ENCODE measurements around the gene AXIN1. TPM values are rescaled to one million over a fixed set of nuclear protein-coding genes. Genes with fewer than 3 reads are reported as not detected.

The AXIN1 gene
- total RNA-seq, 1 experiment from 2014 or later = 32.7 TPM

- Histone ChIP-seq H3K4me3 (ENCODE audit: low read depth, low read length, poor library complexity, severe bottlenecking) (no peak overlapping the region), H3K27ac (ENCODE audit: low read depth, low read length, poor library complexity, severe bottlenecking) (no peak overlapping the region), H3K27me3 (replicated peaks; ENCODE audit: insufficient read depth, low read depth, low read length, poor library complexity) (no peaks in the 10 kb centered on the region), H3K4me1 (ENCODE audit: insufficient read depth, low read length, poor library complexity, severe bottlenecking) (no peaks in the 10 kb centered on the region), H3K36me3 (ENCODE audit: insufficient read depth, low read length, poor library complexity, severe bottlenecking) (no peaks in the 10 kb centered on the region), H3K9me3 (ENCODE audit: low read depth, low read length, poor library complexity, severe bottlenecking) (no peaks in the 10 kb centered on the region)
- POLR2A ChIA-PET (ENCODE audit: low non-redundant PET) = no interaction called here
- intact Hi-C loops (cut with micrococcal nuclease; ENCODE audit: unreplicated experiment) = no loop called here
- CTCF ChIA-PET = no interaction called here
- no TSS peak for BruUV-seq (replicated peaks)
- no peak for DNase-seq (ENCODE audit: low spot score)
- TF ChIP-seq CTCF (conservative IDR thresholded peaks at IDR 0.05; ENCODE audit: low read depth, low read length) = no peak
- no peak for TF ChIP-seq EZH2 (IDR thresholded peaks at IDR 0.05; ENCODE audit: borderline replicate concordance, low read depth, low read length, poor library complexity, severe bottlenecking)
Measured at GRCh38 chr16:297832-298231, 54.7 kb downstream of the AXIN1 start.

GRCh38 chr16:296806-297510, 55.6 kb downstream of the AXIN1 start:
- H3K36me3 ChIP-seq (ENCODE audit: insufficient read depth, low read length, poor library complexity, severe bottlenecking) = no peaks in the 10 kb centered on the region
- POLR2A ChIA-PET (ENCODE audit: low non-redundant PET) = no interaction called here
- BruUV-seq (replicated peaks) = no TSS peak
- CTCF ChIA-PET = no interaction called here
- intact Hi-C loops (cut with micrococcal nuclease; ENCODE audit: unreplicated experiment) = no loop called here
- DNase-seq (ENCODE audit: low spot score) = no peak
- no peak for TF ChIP-seq EZH2 (IDR thresholded peaks at IDR 0.05; ENCODE audit: borderline replicate concordance, low read depth, low read length, poor library complexity, severe bottlenecking)
- TF ChIP-seq CTCF (conservative IDR thresholded peaks at IDR 0.05; ENCODE audit: low read depth, low read length) = no peak
- no peaks in the 10 kb centered on the region for H3K9me3 ChIP-seq (ENCODE audit: low read depth, low read length, poor library complexity, severe bottlenecking)
- H3K4me1 ChIP-seq (ENCODE audit: insufficient read depth, low read length, poor library complexity, severe bottlenecking) = no peaks in the 10 kb centered on the region
- no peak overlapping the region for H3K27ac ChIP-seq (ENCODE audit: low read depth, low read length, poor library complexity, severe bottlenecking)
- no peak overlapping the region for H3K4me3 ChIP-seq (ENCODE audit: low read depth, low read length, poor library complexity, severe bottlenecking)
- H3K27me3 ChIP-seq (replicated peaks; ENCODE audit: insufficient read depth, low read depth, low read length, poor library complexity) = no peaks in the 10 kb centered on the region

GRCh38 chr16:296276-296675, 56.2 kb downstream of the AXIN1 start:
- BruUV-seq (replicated peaks) = no TSS peak
- Histone ChIP-seq H3K9me3 (ENCODE audit: low read depth, low read length, poor library complexity, severe bottlenecking) (no peaks in the 10 kb centered on the region), H3K36me3 (ENCODE audit: insufficient read depth, low read length, poor library complexity, severe bottlenecking) (no peaks in the 10 kb centered on the region), H3K4me1 (ENCODE audit: insufficient read depth, low read length, poor library complexity, severe bottlenecking) (no peaks in the 10 kb centered on the region), H3K27me3 (replicated peaks; ENCODE audit: insufficient read depth, low read depth, low read length, poor library complexity) (no peaks in the 10 kb centered on the region), H3K4me3 (ENCODE audit: low read depth, low read length, poor library complexity, severe bottlenecking) (no peak overlapping the region), H3K27ac (ENCODE audit: low read depth, low read length, poor library complexity, severe bottlenecking) (no peak overlapping the region)
- no peak for DNase-seq (ENCODE audit: low spot score)
- ChIA-PET POLR2A (ENCODE audit: low non-redundant PET) (no interaction called here), CTCF (no interaction called here)
- no peak for TF ChIP-seq EZH2 (IDR thresholded peaks at IDR 0.05; ENCODE audit: borderline replicate concordance, low read depth, low read length, poor library complexity, severe bottlenecking)
- TF ChIP-seq CTCF (conservative IDR thresholded peaks at IDR 0.05; ENCODE audit: low read depth, low read length) = no peak
- intact Hi-C loops (cut with micrococcal nuclease; ENCODE audit: unreplicated experiment) = no loop called here
